A673 (cell line): ENCODE data around the gene FSTL5. TPM values are rescaled to one million over a fixed set of nuclear protein-coding genes. Genes with fewer than 3 reads are reported as not detected.

Source experiments
- BruUV-seq: library from RNA; stranded (reverse); fragments of 400-500 nt; replicated peaks from 2 replicates; lab custom pipeline; 2021; lab: Mats Ljungman, UMichigan
- CTCF ChIA-PET: fragments of 300-600 bp; sonication (Branson Sonifier 250); formaldehyde crosslinking; loops from one replicate; lab custom pipeline; 2022; ENCODE audit warnings: antibody characterized with exemption; lab: Charles Lee
- POLR2A ChIA-PET: fragments of 300-600 bp; sonication (Branson Sonifier 250); formaldehyde crosslinking; loops from one replicate; lab custom pipeline; 2022; ENCODE audit warnings: antibody characterized with exemption; ENCODE audit not compliant: low non-redundant PET; lab: Charles Lee
- DNase-seq: peaks from one replicate; pipeline ENCODE4 v3.0.0-alpha.2; 2015; ENCODE audit warnings: low spot score
- H3K27ac ChIP-seq: fragments of 200-600 bp; sonication (generic); 2 replicates; pipeline ENCODE4 v1.5.1; 2016; ENCODE audit warnings: mixed run types, low read depth, mild to moderate bottlenecking, mixed read lengths, antibody characterized with exemption, low read length; ENCODE audit not compliant: poor library complexity, severe bottlenecking
- H3K27me3 ChIP-seq: fragments of 200-600 bp; sonication (generic); replicated peaks from 2 replicates; pipeline ENCODE4 v1.6.1; 2017; ENCODE audit warnings: mixed run types, low read depth, mild to moderate bottlenecking, mixed read lengths, antibody characterized with exemption, low read length; ENCODE audit not compliant: insufficient read depth, poor library complexity
- H3K36me3 ChIP-seq: fragments of 200-600 bp; sonication (generic); 2 replicates; pipeline ENCODE4 v1.6.1; 2016; ENCODE audit warnings: mixed run types, mild to moderate bottlenecking, mixed read lengths, antibody characterized with exemption, low read length; ENCODE audit not compliant: insufficient read depth, poor library complexity, severe bottlenecking
- H3K4me1 ChIP-seq: fragments of 200-600 bp; sonication (generic); 2 replicates; pipeline ENCODE4 v1.6.1; 2017; ENCODE audit warnings: mixed run types, mild to moderate bottlenecking, mixed read lengths, antibody characterized with exemption, low read length; ENCODE audit not compliant: insufficient read depth, poor library complexity, severe bottlenecking
- H3K4me3 ChIP-seq: fragments of 200-600 bp; sonication (generic); 2 replicates; pipeline ENCODE4 v1.5.1; 2016; ENCODE audit warnings: low read depth, mixed run types, mild to moderate bottlenecking, mixed read lengths, low read length; ENCODE audit not compliant: poor library complexity, severe bottlenecking
- H3K9me3 ChIP-seq: fragments of 200-600 bp; sonication (generic); 2 replicates; pipeline ENCODE4 v1.6.1; 2016; ENCODE audit warnings: mixed run types, low read depth, mild to moderate bottlenecking, mixed read lengths, antibody characterized with exemption, low read length; ENCODE audit not compliant: poor library complexity, severe bottlenecking
- CTCF ChIP-seq: fragments of 300-800, 200-600 bp; sonication (generic); conservative IDR thresholded peaks from 2 replicates; pipeline ENCODE4 v1.5.1; 2017; ENCODE audit warnings: low read depth, mild to moderate bottlenecking, antibody characterized with exemption, low read length, moderate library complexity, mixed read lengths
- EZH2 ChIP-seq: fragments of 200-600 bp; sonication (generic); IDR thresholded peaks from 2 replicates; pipeline ENCODE4 v1.6.1; 2017; ENCODE audit warnings: borderline replicate concordance, low read depth, mild to moderate bottlenecking, mixed read lengths, antibody characterized with exemption, low read length; ENCODE audit not compliant: poor library complexity, severe bottlenecking
- intact Hi-C: fragments of 100-400 bp; cut with micrococcal nuclease; formaldehyde crosslinking; loops from one replicate; pipeline ENCODE4 v1.10.0; 2022; ENCODE audit not compliant: unreplicated experiment
- total RNA-seq: library from RNA; stranded (reverse); gene quantifications from 2 replicates; pipeline ENCODE4 v1.2.3, GENCODE V29; 2021

The FSTL5 gene
- total RNA-seq, 1 experiment from 2014 or later: 0.15 TPM

GRCh38 chr4:161343569-161343950 is 820.2 kb downstream of the FSTL5 start:
- no peaks in the 10 kb centered on the region for H3K36me3 ChIP-seq
- no peaks in the 10 kb centered on the region for H3K4me1 ChIP-seq
- ChIA-PET CTCF (no interaction called here), POLR2A (no interaction called here)
- BruUV-seq: no TSS peak
- intact Hi-C loops: no loop called here
- no peak for DNase-seq
- H3K27me3 ChIP-seq: no peaks in the 10 kb centered on the region
- TF ChIP-seq EZH2 (no peak), CTCF (no peak)
- no peak overlapping the region for H3K4me3 ChIP-seq
- H3K9me3 ChIP-seq: no peaks in the 10 kb centered on the region
- no peak overlapping the region for H3K27ac ChIP-seq

- CTCF ChIA-PET: no interaction called here
- Histone ChIP-seq H3K36me3 (no peaks in the 10 kb centered on the region), H3K9me3 (no peaks in the 10 kb centered on the region), H3K4me1 (no peaks in the 10 kb centered on the region), H3K27me3 (no peaks in the 10 kb centered on the region), H3K27ac (no peak overlapping the region), H3K4me3 (no peak overlapping the region)
- no peak for DNase-seq
- intact Hi-C loops: no loop called here
- TF ChIP-seq EZH2 (no peak), CTCF (no peak)
- no TSS peak for BruUV-seq
- POLR2A ChIA-PET: no interaction called here
Observed at GRCh38 chr4:161342881-161343568, 820.8 kb downstream of the FSTL5 start.

GRCh38 chr4:161336621-161337020 is 827.2 kb downstream of the FSTL5 start:
- CTCF ChIA-PET: no interaction called here
- no peak overlapping the region for H3K4me3 ChIP-seq
- intact Hi-C loops: no loop called here
- DNase-seq: no peak
- no peaks in the 10 kb centered on the region for H3K9me3 ChIP-seq
- H3K27ac ChIP-seq: no peak overlapping the region
- TF ChIP-seq EZH2 (no peak), CTCF (no peak)
- H3K27me3 ChIP-seq: no peaks in the 10 kb centered on the region
- H3K36me3 ChIP-seq: no peaks in the 10 kb centered on the region
- BruUV-seq: no TSS peak
- POLR2A ChIA-PET: no interaction called here
- H3K4me1 ChIP-seq: no peaks in the 10 kb centered on the region
